ENCODE measurements around the gene HTR3A.

GRCh38 chr11:114026355-114026754 lies 51.4 kb downstream of the HTR3A start:
- peak; percentile 33 for TF ChIP-seq CTCF (IDR thresholded peaks at IDR 0.05; ENCODE audit: borderline replicate concordance, extremely low read depth, low read length, poor library complexity, severe bottlenecking)
- TF ChIP-seq EZH2 (IDR thresholded peaks at IDR 0.05; ENCODE audit: borderline replicate concordance, low read depth, low read length, severe bottlenecking) = no peak
